ENCODE data around the gene NLRP11.

The NLRP11 gene

GRCh38 chr19:55832676-55833075 is 877 bp upstream of the NLRP11 start:
- Histone ChIP-seq H3K9ac (ENCODE audit: low read depth, low read length) (no peak overlapping the region), H3K9me3 (ENCODE audit: insufficient read depth, low read depth, low read length) (peaks cover 83% of the 10 kb centered on the region), H3K27ac (ENCODE audit: low read length) (no peak overlapping the region), H3K27me3 (ENCODE audit: insufficient read depth, low read length) (no peaks in the 10 kb centered on the region), H3K36me3 (ENCODE audit: insufficient read depth, low read depth, low read length) (no peaks in the 10 kb centered on the region), H3K4me3 (ENCODE audit: low read length) (no peak overlapping the region), H3K4me1 (ENCODE audit: insufficient read depth, low read length) (no peaks in the 10 kb centered on the region)

- Histone ChIP-seq H3K9ac (ENCODE audit: low read depth, low read length) (no peak overlapping the region), H3K4me3 (ENCODE audit: low read length) (no peak overlapping the region), H3K27me3 (ENCODE audit: insufficient read depth, low read length) (no peaks in the 10 kb centered on the region), H3K9me3 (ENCODE audit: insufficient read depth, low read depth, low read length) (peaks cover 64% of the 10 kb centered on the region), H3K4me1 (ENCODE audit: insufficient read depth, low read length) (no peaks in the 10 kb centered on the region), H3K27ac (ENCODE audit: low read length) (no peak overlapping the region), H3K36me3 (ENCODE audit: insufficient read depth, low read depth, low read length) (no peaks in the 10 kb centered on the region)
Measured at GRCh38 chr19:55830656-55831055, 1.1 kb downstream of the NLRP11 start.

DNA sequence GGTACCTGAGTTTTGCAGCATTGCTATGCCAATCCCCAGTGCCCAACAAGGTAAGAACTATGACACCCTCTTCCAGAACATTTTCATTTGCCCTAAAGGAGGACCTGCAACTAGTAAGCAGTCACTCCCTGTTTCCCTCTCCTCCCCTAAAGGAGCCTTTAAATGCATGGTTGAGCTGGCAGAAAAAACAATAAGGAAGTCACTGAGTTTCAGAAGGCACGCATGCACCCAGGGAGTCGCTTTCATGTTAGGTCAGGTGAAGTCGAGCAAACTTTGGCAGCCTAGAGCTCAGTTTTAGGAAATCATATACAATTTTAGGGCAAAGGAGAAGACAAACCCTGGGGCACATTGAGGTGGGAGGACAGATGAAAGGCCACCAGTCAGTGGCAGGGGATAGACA is 11.8 kb downstream of the NLRP11 start:
- H3K36me3 ChIP-seq (ENCODE audit: insufficient read depth, low read depth, low read length) = no peaks in the 10 kb centered on the region
- no peak overlapping the region for H3K4me3 ChIP-seq (ENCODE audit: low read length)
- H3K27ac ChIP-seq (ENCODE audit: low read length) = no peak overlapping the region
- no peak overlapping the region for H3K9ac ChIP-seq (ENCODE audit: low read depth, low read length)
- no peaks in the 10 kb centered on the region for H3K4me1 ChIP-seq (ENCODE audit: insufficient read depth, low read length)
- H3K9me3 ChIP-seq (ENCODE audit: insufficient read depth, low read depth, low read length) = peaks cover 71% of the 10 kb centered on the region
- no peaks in the 10 kb centered on the region for H3K27me3 ChIP-seq (ENCODE audit: insufficient read depth, low read length)

- H3K4me3 ChIP-seq (ENCODE audit: low read length) = no peak overlapping the region
- H3K27me3 ChIP-seq (ENCODE audit: insufficient read depth, low read length) = no peaks in the 10 kb centered on the region
- H3K4me1 ChIP-seq (ENCODE audit: insufficient read depth, low read length) = no peaks in the 10 kb centered on the region
- H3K27ac ChIP-seq (ENCODE audit: low read length) = no peak overlapping the region
- H3K9ac ChIP-seq (ENCODE audit: low read depth, low read length) = no peak overlapping the region
- peaks cover 97% of the 10 kb centered on the region for H3K9me3 ChIP-seq (ENCODE audit: insufficient read depth, low read depth, low read length)
- H3K36me3 ChIP-seq (ENCODE audit: insufficient read depth, low read depth, low read length) = no peaks in the 10 kb centered on the region
Measured at GRCh38 chr19:55813906-55814305, 17.9 kb downstream of the NLRP11 start.

DNA sequence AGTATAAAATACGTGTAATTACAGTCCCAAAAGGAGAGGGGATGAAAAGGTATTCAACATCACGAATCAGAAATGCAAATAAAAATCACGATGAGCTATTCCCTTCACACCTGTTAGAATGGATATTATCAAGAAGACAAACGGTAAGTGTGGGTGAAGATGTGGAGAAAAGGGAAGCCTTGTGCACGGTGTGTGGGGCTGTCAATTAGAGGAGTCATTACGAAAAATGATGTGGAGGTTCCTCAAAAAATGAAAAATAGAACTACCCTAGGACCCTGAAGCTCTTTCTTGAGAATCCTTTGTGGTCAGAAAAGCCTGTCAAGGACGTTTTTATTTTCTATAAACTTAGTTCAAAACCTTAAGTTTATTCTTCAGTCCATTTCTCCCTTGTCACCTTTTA is 19.4 kb downstream of the NLRP11 start:
- Histone ChIP-seq H3K4me3 (ENCODE audit: low read length) (no peak overlapping the region), H3K9ac (ENCODE audit: low read depth, low read length) (no peak overlapping the region), H3K4me1 (ENCODE audit: insufficient read depth, low read length) (no peaks in the 10 kb centered on the region), H3K27ac (ENCODE audit: low read length) (no peak overlapping the region), H3K36me3 (ENCODE audit: insufficient read depth, low read depth, low read length) (no peaks in the 10 kb centered on the region), H3K27me3 (ENCODE audit: insufficient read depth, low read length) (no peaks in the 10 kb centered on the region), H3K9me3 (ENCODE audit: insufficient read depth, low read depth, low read length) (peaks cover 96% of the 10 kb centered on the region)

DNA sequence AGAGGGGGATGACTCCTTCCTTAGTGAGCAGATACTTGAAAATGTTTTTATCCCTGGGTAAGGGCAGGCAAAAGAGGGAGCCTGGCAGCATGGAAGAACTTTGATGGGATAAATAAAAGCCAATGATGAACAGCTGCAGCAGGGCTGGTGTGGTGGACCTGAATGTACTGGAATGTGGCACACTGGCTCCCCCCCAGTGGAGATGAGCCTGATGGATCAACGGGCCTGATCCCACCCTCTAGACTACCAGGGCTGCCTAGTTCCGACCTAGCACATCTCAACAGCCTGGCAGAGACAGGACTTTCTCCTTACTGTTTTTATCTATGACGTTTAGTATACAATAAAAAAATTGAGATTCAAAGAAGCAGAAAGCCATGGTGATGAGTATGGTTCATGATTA is 20.5 kb downstream of the NLRP11 start:
- no peak overlapping the region for H3K27ac ChIP-seq (ENCODE audit: low read length)
- H3K9ac ChIP-seq (ENCODE audit: low read depth, low read length) = no peak overlapping the region
- H3K9me3 ChIP-seq (ENCODE audit: insufficient read depth, low read depth, low read length) = peaks cover 96% of the 10 kb centered on the region
- no peaks in the 10 kb centered on the region for H3K27me3 ChIP-seq (ENCODE audit: insufficient read depth, low read length)
- H3K36me3 ChIP-seq (ENCODE audit: insufficient read depth, low read depth, low read length) = no peaks in the 10 kb centered on the region
- H3K4me3 ChIP-seq (ENCODE audit: low read length) = no peak overlapping the region
- H3K4me1 ChIP-seq (ENCODE audit: insufficient read depth, low read length) = no peaks in the 10 kb centered on the region

GRCh38 chr19:55809381-55810058 is 22.3 kb downstream of the NLRP11 start:
- H3K36me3 ChIP-seq (ENCODE audit: insufficient read depth, low read depth, low read length) = no peaks in the 10 kb centered on the region
- H3K27ac ChIP-seq (ENCODE audit: low read length) = no peak overlapping the region
- no peak overlapping the region for H3K4me3 ChIP-seq (ENCODE audit: low read length)
- no peaks in the 10 kb centered on the region for H3K27me3 ChIP-seq (ENCODE audit: insufficient read depth, low read length)
- H3K9ac ChIP-seq (ENCODE audit: low read depth, low read length) = no peak overlapping the region
- H3K9me3 ChIP-seq (ENCODE audit: insufficient read depth, low read depth, low read length) = peaks cover 94% of the 10 kb centered on the region
- H3K4me1 ChIP-seq (ENCODE audit: insufficient read depth, low read length) = no peaks in the 10 kb centered on the region

DNA sequence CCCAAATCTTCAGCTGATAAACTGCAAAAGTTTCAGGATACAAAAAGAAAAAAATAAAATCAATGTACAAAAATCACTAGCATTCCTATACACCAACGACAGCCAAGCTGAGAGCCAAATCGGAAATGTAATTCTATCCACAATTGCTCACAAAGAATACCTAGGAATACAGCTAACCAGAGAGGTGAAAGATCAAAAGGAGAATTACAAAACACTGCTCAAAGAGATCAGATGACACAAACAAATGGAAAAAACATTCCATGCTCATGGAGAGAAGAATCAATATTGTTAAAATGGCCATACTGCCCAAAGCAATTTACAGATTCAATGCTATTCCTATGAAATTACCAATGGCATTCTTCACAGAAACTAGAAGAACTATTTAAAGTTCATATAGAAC is 29.5 kb downstream of the NLRP11 start:
- Histone ChIP-seq H3K4me1 (ENCODE audit: insufficient read depth, low read length) (no peaks in the 10 kb centered on the region), H3K27me3 (ENCODE audit: insufficient read depth, low read length) (no peaks in the 10 kb centered on the region), H3K27ac (ENCODE audit: low read length) (no peak overlapping the region), H3K36me3 (ENCODE audit: insufficient read depth, low read depth, low read length) (no peaks in the 10 kb centered on the region), H3K9ac (ENCODE audit: low read depth, low read length) (no peak overlapping the region), H3K9me3 (ENCODE audit: insufficient read depth, low read depth, low read length) (peaks cover 89% of the 10 kb centered on the region), H3K4me3 (ENCODE audit: low read length) (no peak overlapping the region)

DNA sequence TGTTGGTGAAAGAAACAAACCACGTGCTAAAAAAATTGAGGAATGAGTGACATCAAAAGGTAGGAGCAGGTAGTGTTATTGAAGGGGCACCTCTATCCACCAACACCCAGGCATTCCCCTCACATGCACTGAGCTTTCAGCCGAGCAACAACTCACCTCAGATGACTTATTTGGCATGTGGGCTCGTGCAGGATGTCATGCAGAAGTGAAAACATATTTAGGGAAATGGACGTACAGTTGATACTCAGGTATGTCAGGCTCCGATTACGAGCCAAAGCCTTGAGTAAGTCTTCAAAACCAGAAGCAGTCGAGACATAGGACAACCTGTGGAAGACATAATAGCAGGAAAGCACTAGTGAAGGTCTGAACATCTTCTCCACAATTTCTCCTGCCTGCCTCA is 30.4 kb downstream of the NLRP11 start:
- Histone ChIP-seq H3K4me1 (ENCODE audit: insufficient read depth, low read length) (no peaks in the 10 kb centered on the region), H3K4me3 (ENCODE audit: low read length) (no peak overlapping the region), H3K27me3 (ENCODE audit: insufficient read depth, low read length) (no peaks in the 10 kb centered on the region)

DNA sequence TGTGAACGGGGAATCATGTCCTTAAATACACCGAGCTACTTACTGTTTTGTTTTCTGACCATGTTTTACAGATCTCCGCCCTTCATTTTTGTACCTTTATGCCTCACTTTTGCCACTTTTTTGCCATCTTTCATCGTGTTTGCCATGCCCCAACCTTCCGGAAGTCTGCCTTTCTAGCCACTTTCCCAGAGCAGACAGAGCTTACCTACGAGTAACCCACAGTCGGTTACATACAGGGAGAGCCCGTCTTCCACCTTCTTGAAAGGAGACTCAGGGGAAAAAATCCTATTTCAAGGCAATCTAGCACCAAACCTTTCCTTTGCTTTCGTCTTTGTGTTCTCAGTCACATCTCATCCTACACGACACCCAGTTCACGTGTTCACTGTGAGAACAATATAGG is 36.8 kb downstream of the NLRP11 start:
- Histone ChIP-seq H3K9ac (ENCODE audit: low read depth, low read length) (no peak overlapping the region), H3K4me3 (ENCODE audit: low read length) (no peak overlapping the region), H3K36me3 (ENCODE audit: insufficient read depth, low read depth, low read length) (no peaks in the 10 kb centered on the region), H3K4me1 (ENCODE audit: insufficient read depth, low read length) (no peaks in the 10 kb centered on the region), H3K27me3 (ENCODE audit: insufficient read depth, low read length) (no peaks in the 10 kb centered on the region), H3K27ac (ENCODE audit: low read length) (no peak overlapping the region), H3K9me3 (ENCODE audit: insufficient read depth, low read depth, low read length) (peaks cover 85% of the 10 kb centered on the region)

More for the DNA sequence above, 30.4 kb downstream of the NLRP11 start:
- Histone ChIP-seq H3K27ac (ENCODE audit: low read length) (no peak overlapping the region), H3K9ac (ENCODE audit: low read depth, low read length) (no peak overlapping the region), H3K36me3 (ENCODE audit: insufficient read depth, low read depth, low read length) (no peaks in the 10 kb centered on the region), H3K9me3 (ENCODE audit: insufficient read depth, low read depth, low read length) (peaks cover 88% of the 10 kb centered on the region)

GRCh38 chr19:55781112-55781511 is 50.7 kb downstream of the NLRP11 start:
- Histone ChIP-seq H3K36me3 (ENCODE audit: insufficient read depth, low read depth, low read length) (no peaks in the 10 kb centered on the region), H3K27me3 (ENCODE audit: insufficient read depth, low read length) (no peaks in the 10 kb centered on the region), H3K4me3 (ENCODE audit: low read length) (no peak overlapping the region), H3K4me1 (ENCODE audit: insufficient read depth, low read length) (no peaks in the 10 kb centered on the region), H3K9ac (ENCODE audit: low read depth, low read length) (no peak overlapping the region), H3K9me3 (ENCODE audit: insufficient read depth, low read depth, low read length) (peaks cover 82% of the 10 kb centered on the region), H3K27ac (ENCODE audit: low read length) (no peak overlapping the region)

DNA sequence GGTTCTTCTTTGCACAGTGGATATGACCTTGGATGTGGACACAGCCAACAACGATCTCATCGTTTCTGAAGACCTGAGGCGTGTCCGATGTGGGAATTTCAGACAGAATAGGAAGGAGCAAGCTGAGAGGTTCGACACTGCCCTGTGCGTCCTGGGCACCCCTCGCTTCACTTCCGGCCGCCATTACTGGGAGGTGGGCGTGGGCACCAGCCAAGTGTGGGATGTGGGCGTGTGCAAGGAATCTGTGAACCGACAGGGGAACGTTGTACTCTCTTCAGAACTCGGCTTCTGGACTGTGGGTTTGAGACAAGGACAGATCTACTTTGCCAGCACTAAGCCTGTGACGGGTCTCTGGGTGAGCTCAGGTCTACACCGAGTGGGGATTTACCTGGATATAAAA is 53.5 kb downstream of the NLRP11 start:
- no peak overlapping the region for H3K27ac ChIP-seq (ENCODE audit: low read length)
- no peaks in the 10 kb centered on the region for H3K4me1 ChIP-seq (ENCODE audit: insufficient read depth, low read length)
- no peak overlapping the region for H3K4me3 ChIP-seq (ENCODE audit: low read length)
- no peak overlapping the region for H3K9ac ChIP-seq (ENCODE audit: low read depth, low read length)
- H3K36me3 ChIP-seq (ENCODE audit: insufficient read depth, low read depth, low read length) = no peaks in the 10 kb centered on the region
- peaks cover 70% of the 10 kb centered on the region for H3K9me3 ChIP-seq (ENCODE audit: insufficient read depth, low read depth, low read length)
- no peaks in the 10 kb centered on the region for H3K27me3 ChIP-seq (ENCODE audit: insufficient read depth, low read length)
